OCI-LY1 (cell line): ENCODE measurements around the gene ENO4.

Experiments used
- H2AFZ ChIP-seq: fragments of 200-600 bp; sonication (generic), shearing (Covaris generic); 2 replicates; pipeline ENCODE4 v1.6.0; 2014; ENCODE audit warnings: antibody characterized with exemption, mild to moderate bottlenecking, low read length
- H3F3A ChIP-seq: fragments of 200-600 bp; sonication (generic), shearing (Covaris generic); 2 replicates; pipeline ENCODE4 v1.6.0; 2014; ENCODE audit warnings: mild to moderate bottlenecking, antibody characterized with exemption, low read length, moderate library complexity; ENCODE audit not compliant: insufficient read depth
- H3K27ac ChIP-seq: fragments of 200-600 bp; sonication (generic); 2 replicates; pipeline ENCODE4 v1.5.1; 2014; ENCODE audit warnings: low read length, mixed run types, mild to moderate bottlenecking, low read depth; ENCODE audit not compliant: poor library complexity, severe bottlenecking
- H3K27me3 ChIP-seq: fragments of 200-600 bp; sonication (generic); 2 replicates; pipeline ENCODE4 v1.6.0; 2014; ENCODE audit warnings: antibody characterized with exemption, mild to moderate bottlenecking, low read length, moderate library complexity; ENCODE audit not compliant: insufficient read depth
- H3K36me3 ChIP-seq: fragments of 200-600 bp; sonication (generic); 2 replicates; pipeline ENCODE4 v1.6.1; 2014; ENCODE audit warnings: mild to moderate bottlenecking, antibody characterized with exemption, low read length, moderate library complexity, mixed read lengths; ENCODE audit not compliant: insufficient read depth
- H3K4me1 ChIP-seq: fragments of 200-600 bp; sonication (generic); 2 replicates; pipeline ENCODE4 v1.5.1; 2014; ENCODE audit warnings: mild to moderate bottlenecking, low read length, moderate library complexity; ENCODE audit not compliant: insufficient read depth, severe bottlenecking
- H3K4me2 ChIP-seq: fragments of 200-600 bp; sonication (generic), shearing (Covaris generic); 2 replicates; pipeline ENCODE4 v1.6.1; 2014; ENCODE audit warnings: low read length
- H3K4me3 ChIP-seq: fragments of 200-600 bp; sonication (generic); 2 replicates; pipeline ENCODE4 v1.5.1; 2014; ENCODE audit warnings: low read length, low read depth, mild to moderate bottlenecking, mixed read lengths; ENCODE audit not compliant: poor library complexity, severe bottlenecking
- H3K79me2 ChIP-seq: fragments of 200-600 bp; shearing (Covaris generic); 2 replicates; pipeline ENCODE4 v1.6.1; 2016; ENCODE audit warnings: mixed run types, low read length, mixed read lengths; ENCODE audit not compliant: insufficient read depth
- H3K9ac ChIP-seq: fragments of 200-600 bp; sonication (generic), shearing (Covaris generic); 2 replicates; pipeline ENCODE4 v1.6.1; 2014; ENCODE audit warnings: mild to moderate bottlenecking, low read length, mixed read lengths
- H3K9me2 ChIP-seq: fragments of 200-600 bp; sonication (generic), shearing (Covaris generic); 2 replicates; pipeline ENCODE4 v1.6.1; 2014; ENCODE audit warnings: low read depth, mild to moderate bottlenecking, low read length, mixed read lengths
- H3K9me3 ChIP-seq: fragments of 200-600 bp; shearing (Covaris generic); 2 replicates; pipeline ENCODE4 v1.6.1; 2014; ENCODE audit warnings: low read length, mixed read lengths
- H4K20me1 ChIP-seq: fragments of 200-600 bp; sonication (generic), shearing (Covaris generic); 2 replicates; pipeline ENCODE4 v1.6.0; 2016; ENCODE audit warnings: mild to moderate bottlenecking, low read length; ENCODE audit not compliant: insufficient read depth
- CTCF ChIP-seq: fragments of 200-600 bp; sonication (generic), shearing (Covaris generic); IDR thresholded peaks from 2 replicates; pipeline ENCODE4 v1.5.1; 2017; ENCODE audit warnings: mild to moderate bottlenecking, antibody characterized with exemption, low read length, moderate library complexity, mixed read lengths
- EZH2 ChIP-seq: fragments of 200-600 bp; sonication (generic), shearing (Covaris generic); IDR thresholded peaks from 2 replicates; pipeline ENCODE4 v1.8.0; 2017; ENCODE audit warnings: borderline replicate concordance, mixed run types, mild to moderate bottlenecking, antibody characterized with exemption, low read length, moderate library complexity, mixed read lengths

ENO4 gene

GRCh38 chr10:116831790-116832189 is 17.5 kb upstream of the ENO4 start:
- Histone ChIP-seq H3K36me3 (peaks cover 66% of the 10 kb centered on the region), H3K27ac (no peak overlapping the region), H2AFZ (no peak overlapping the region), H3K9me3 (no peaks in the 10 kb centered on the region), H3K9me2 (no peaks in the 10 kb centered on the region), H3K79me2 (no peaks in the 10 kb centered on the region), H3F3A (no peaks in the 10 kb centered on the region), H3K9ac (no peak overlapping the region), H3K4me3 (no peak overlapping the region), H3K4me2 (no peak overlapping the region), H3K27me3 (no peaks in the 10 kb centered on the region), H4K20me1 (no peaks in the 10 kb centered on the region), H3K4me1 (peaks cover 34% of the 10 kb centered on the region)
- TF ChIP-seq CTCF (no peak), EZH2 (no peak)

- H3K36me3 ChIP-seq, result peaks cover 55% of the 10 kb centered on the region
- no peaks in the 10 kb centered on the region for H3F3A ChIP-seq
- peaks cover 4% of the 10 kb centered on the region; the same call in 1 of the 2 replicates for H3K79me2 ChIP-seq
- H3K27ac ChIP-seq, result peak overlapping the region; percentile 98
- H3K4me1 ChIP-seq, result peaks cover 59% of the 10 kb centered on the region
- no peaks in the 10 kb centered on the region for H3K27me3 ChIP-seq
- peak overlapping the region; percentile 35; the same call in 1 of the 2 replicates for H3K9ac ChIP-seq
- H4K20me1 ChIP-seq, result no peaks in the 10 kb centered on the region
- peak overlapping the region; percentile 15 for H3K4me3 ChIP-seq
- no peak for TF ChIP-seq EZH2
- TF ChIP-seq CTCF, result no peak
- no peaks in the 10 kb centered on the region for H3K9me2 ChIP-seq
- no peak overlapping the region for H2AFZ ChIP-seq
- no peaks in the 10 kb centered on the region for H3K9me3 ChIP-seq
- H3K4me2 ChIP-seq, result peak overlapping the region; percentile 14; the same call in 1 of the 2 replicates
Measured at GRCh38 chr10:116833986-116834985, 15.0 kb upstream of the ENO4 start.

GRCh38 chr10:116835658-116836057 is 13.6 kb upstream of the ENO4 start:
- Histone ChIP-seq H3K27me3 (no peaks in the 10 kb centered on the region), H3K4me2 (peak overlapping the region; percentile 40), H3K36me3 (peaks cover 43% of the 10 kb centered on the region), H3K9ac (peak overlapping the region; percentile 51), H2AFZ (no peak overlapping the region), H3K4me1 (peaks cover 73% of the 10 kb centered on the region), H3K27ac (peak overlapping the region; percentile 98), H3K9me3 (no peaks in the 10 kb centered on the region), H4K20me1 (no peaks in the 10 kb centered on the region), H3K79me2 (peaks cover 14% of the 10 kb centered on the region), H3K4me3 (peak overlapping the region; percentile 17), H3F3A (no peaks in the 10 kb centered on the region), H3K9me2 (no peaks in the 10 kb centered on the region)
- TF ChIP-seq CTCF, result no peak
- no peak for TF ChIP-seq EZH2
